H1 (cell line): ENCODE data around the gene KIF13A. TPM values are rescaled to one million over a fixed set of nuclear protein-coding genes. Genes with fewer than 3 reads are reported as not detected.
A peak's percentile ranks its signal among the peaks of the same experiment; 100 is the strongest.

ENCODE experiments used
- HDAC2 ChIP-seq, 2 experiments: fragments of 300-600 bp in 1 of 2; sonication (generic) in 1 of 2; IDR thresholded peaks; 2 replicates each; pipeline ENCODE4 v1.6.1; 2011 to 2012; ENCODE audit warnings: low read depth in 2 of 2, low read length in 2 of 2, mild to moderate bottlenecking in 2 of 2, moderate library complexity in 2 of 2, borderline replicate concordance in 1 of 2, inconsistent platforms in 1 of 2
- PHF8 ChIP-seq: fragments of 200-600 bp; sonication (generic); conservative IDR thresholded peaks from 2 replicates; pipeline ENCODE4 v1.7.1; 2012; ENCODE audit warnings: low read depth, mild to moderate bottlenecking, inconsistent platforms, low read length, moderate library complexity
- RAD21 ChIP-seq, 2 experiments: IDR thresholded peaks in 1 of 2; conservative IDR thresholded peaks in 1 of 2; 2 replicates each; pipeline ENCODE4 v1.6.1; 2011; ENCODE audit warnings: low read depth in 2 of 2, low read length in 2 of 2, improper control_type of control experiment in 1 of 2, inconsistent platforms in 1 of 2, mild to moderate bottlenecking in 1 of 2, moderate library complexity in 1 of 2
- polyA plus RNA-seq, 7 experiments: library from polyadenylated mRNA; depleted of rRNA in 3 of 7; stranded (reverse) in 5 of 7; unstranded in 2 of 7; fragments of >200 nt in 5 of 7; fragments of 200-250 nt in 2 of 7; gene quantifications; 1 replicate in 5 of 7; 2 replicates in 1 of 7; 4 replicates in 1 of 7; pipeline versions ENCODE4 v1.2.1 to v1.2.3, GENCODE V29; 2011 to 2013; ENCODE audit warnings: missing spikeins in 2 of 7, mixed read lengths in 2 of 7
- total RNA-seq: library from RNA; stranded (reverse); fragmentation: NEBNext Ultra II Directional; extraction: Animal tissue kit (Norgen Biotek cat#: 25700); gene quantifications from 2 replicates; pipeline ENCODE4 v1.2.1, GENCODE V29; 2021

The KIF13A gene
- total and polyA plus RNA-seq, 2 of the 8 experiments (the other 6 are each of a cell fraction or from before 2014, with no cell fraction given) = 14.7 to 40.8 TPM

DNA sequence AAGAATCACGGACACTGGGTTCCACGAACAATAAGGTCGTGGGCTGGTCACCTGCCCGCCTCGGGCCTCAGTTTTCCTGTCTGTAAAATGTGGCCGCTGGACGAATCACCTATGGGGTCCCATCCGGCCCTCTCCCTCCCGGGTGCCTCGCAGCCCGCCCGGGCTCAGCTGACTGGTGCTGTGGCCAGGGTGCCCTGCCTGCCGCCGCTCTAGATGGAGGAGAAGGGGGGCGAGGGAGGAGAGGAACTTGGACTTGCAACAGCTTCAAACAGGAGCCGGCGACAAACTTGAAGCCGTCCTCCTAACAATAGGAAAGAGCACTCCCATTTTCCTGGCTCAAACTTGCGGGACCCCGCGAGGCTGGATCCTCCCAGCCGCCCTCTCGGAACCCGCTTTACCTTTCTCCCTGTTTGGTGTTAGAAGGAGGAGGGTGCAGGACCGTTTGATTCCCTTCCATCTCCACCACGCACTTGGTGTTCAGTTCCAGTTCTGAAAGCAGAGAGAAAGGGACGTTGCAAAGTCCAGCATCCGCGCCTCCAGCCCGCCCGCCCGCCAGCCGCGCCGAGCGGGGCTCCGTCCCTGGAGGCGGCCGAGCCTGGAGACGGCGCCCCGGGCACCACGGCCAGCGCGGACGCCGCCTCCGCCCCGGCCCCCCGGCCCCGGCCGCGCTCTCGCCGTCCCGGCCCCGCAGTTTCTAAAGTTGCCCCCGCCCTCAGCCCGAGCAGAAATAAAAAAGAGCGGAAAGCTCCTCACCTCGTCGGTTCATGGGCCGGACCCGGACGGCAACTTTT is 584 bp downstream of the KIF13A start (continued):
- TF ChIP-seq PHF8 (peak; percentile 40; the same call in 1 of the 2 replicates), RAD21 (IDR thresholded peaks at IDR 0.05 in 1 of 2, conservative IDR thresholded peaks at IDR 0.05 in 1 of 2; ENCODE audit: low read depth in 2 of 2, low read length in 2 of 2) (0 out of 4 replicates have a peak, but pooled peaks of 1 of the 2 experiments have one; percentile 1), HDAC2 (IDR thresholded peaks at IDR 0.05; ENCODE audit: borderline replicate concordance in 1 of 2, low read depth in 2 of 2, low read length in 2 of 2) (peak in 1 of 2 experiments; percentile 88; a peak in 1 of 4 replicates)
